HG02610 (cell line): ENCODE data around the gene GPR137C.

ENCODE experiments used
- ATAC-seq: cut with Tn5 transposase; IDR thresholded peaks from one replicate; pipeline ENCODE4 v1.9.1; 2021; ENCODE audit warnings: mild to moderate bottlenecking, moderate library complexity; ENCODE audit not compliant: unreplicated experiment

The GPR137C gene

DNA sequence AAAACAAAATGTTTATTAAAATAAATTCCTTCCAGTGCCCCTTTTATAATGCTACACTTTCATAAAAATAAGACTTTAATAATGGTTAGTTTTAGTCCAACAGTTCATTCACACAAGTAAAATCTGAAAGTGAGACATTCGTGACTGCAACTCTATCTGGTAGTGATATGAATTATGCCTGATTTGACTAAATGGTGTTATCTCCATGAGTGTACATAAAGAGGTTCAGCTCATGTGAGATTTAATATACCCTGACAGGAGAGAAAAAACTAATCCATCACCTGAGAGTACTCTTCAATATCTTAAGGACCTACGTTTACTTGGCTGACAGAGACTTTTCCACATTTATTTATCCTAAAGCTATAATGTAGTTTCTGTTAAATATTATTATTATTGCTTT, 108.7 kb downstream of the GPR137C start:
- no peak for ATAC-seq

DNA sequence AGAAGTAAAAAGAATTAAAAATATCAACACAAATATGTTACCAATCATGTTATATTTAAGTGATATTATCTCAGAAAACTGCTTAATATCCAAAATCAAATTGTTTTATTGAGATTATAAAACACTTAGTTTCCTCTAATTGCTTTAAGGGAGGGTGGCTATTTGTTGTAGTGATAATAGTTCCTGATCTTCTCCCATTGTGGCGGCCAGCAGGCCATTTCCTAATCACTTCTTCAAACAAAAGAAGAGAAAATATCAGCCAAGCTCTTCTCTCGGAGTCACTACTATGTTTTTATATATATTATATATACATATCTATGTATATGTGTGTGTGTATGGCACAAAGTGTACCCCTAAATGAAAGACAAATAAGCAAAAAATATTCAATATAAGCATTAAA, 111.2 kb downstream of the GPR137C start:
- no peak for ATAC-seq

DNA sequence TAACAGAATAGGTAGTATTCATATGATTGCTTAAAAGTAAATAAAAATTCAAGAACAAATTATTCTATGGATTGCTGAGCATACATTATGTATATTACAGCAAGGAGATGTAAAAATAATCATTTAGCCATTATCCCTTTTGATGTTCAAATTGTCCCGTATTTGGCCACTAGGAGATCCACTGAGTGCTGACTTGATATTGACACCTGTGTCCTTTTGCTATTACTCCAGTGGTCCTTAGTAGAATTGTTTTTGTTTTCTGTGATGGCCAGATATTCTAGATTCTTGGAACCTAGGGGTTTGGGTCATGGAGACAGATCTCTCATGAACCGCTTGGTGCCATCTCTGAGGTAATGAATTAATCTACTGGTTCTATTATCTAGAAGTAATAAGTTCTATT, 126.0 kb downstream of the GPR137C start:
- no peak for ATAC-seq

DNA sequence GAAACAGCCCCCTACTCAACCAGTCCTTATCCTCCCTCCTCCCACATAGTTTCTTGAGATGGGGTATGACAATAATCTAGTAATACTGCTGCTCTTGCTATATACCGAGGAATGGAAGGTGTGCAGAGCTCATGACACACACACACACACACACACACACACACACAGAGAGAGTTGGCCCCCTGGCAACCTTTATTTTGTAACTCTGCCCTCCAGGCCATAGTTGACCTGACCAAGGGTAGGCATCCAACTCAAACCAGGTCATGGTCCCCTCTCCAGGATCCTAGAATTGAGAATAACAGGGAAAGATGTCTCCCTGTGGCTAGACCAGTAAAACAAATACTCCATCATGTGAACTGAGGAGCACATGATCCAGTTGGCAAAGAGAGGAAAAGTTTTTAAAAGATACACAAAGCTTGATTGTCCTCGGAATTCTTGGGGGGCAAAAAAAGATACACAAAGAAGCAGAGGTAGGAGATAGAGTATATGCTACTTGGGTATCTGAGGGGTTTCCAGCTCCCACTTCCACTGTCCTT, 131.4 kb downstream of the GPR137C start:
- ATAC-seq, result no peak

DNA sequence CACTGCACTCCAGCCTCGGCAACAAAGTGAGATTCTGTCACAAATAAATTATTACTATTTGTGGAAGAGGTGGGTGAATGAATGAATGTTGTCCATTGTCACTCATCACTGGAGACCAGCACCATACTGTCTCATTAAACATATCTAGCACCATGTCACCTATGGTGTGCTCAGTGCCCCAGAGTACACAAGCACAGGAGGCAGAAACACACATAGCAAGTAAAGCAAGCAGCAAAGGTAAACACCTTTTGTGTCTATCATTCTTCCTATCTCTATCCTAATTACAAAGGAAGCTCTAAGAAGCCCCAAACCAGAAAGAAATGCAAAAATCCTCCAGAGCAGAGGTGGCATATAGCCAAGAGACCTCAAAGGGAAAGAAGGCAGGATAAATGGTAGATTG, 133.5 kb downstream of the GPR137C start:
- ATAC-seq, result no peak
